OCI-LY7 (cell line): Measurements from ENCODE around the gene RAB3D.

Source experiments
- EZH2phosphoT487 ChIP-seq: fragments of 200-600 bp; sonication (generic); IDR thresholded peaks from 2 replicates; pipeline ENCODE4 v1.6.1; 2018; ENCODE audit warnings: low read depth, borderline replicate concordance, mild to moderate bottlenecking, mixed run types, antibody characterized with exemption, low read length, moderate library complexity, mixed read lengths
- TF ChIP-seq, protein P1 (sequence below): fragments of 200-600 bp; sonication (generic); conservative IDR thresholded peaks from 2 replicates; pipeline ENCODE4 v1.5.1; 2014; ENCODE audit warnings: mild to moderate bottlenecking, antibody characterized with exemption, low read length, moderate library complexity, mixed read lengths

GRCh38 chr19:11335449-11336146 lies 3.9 kb downstream of the RAB3D start:
- TF ChIP-seq, protein P1, sequence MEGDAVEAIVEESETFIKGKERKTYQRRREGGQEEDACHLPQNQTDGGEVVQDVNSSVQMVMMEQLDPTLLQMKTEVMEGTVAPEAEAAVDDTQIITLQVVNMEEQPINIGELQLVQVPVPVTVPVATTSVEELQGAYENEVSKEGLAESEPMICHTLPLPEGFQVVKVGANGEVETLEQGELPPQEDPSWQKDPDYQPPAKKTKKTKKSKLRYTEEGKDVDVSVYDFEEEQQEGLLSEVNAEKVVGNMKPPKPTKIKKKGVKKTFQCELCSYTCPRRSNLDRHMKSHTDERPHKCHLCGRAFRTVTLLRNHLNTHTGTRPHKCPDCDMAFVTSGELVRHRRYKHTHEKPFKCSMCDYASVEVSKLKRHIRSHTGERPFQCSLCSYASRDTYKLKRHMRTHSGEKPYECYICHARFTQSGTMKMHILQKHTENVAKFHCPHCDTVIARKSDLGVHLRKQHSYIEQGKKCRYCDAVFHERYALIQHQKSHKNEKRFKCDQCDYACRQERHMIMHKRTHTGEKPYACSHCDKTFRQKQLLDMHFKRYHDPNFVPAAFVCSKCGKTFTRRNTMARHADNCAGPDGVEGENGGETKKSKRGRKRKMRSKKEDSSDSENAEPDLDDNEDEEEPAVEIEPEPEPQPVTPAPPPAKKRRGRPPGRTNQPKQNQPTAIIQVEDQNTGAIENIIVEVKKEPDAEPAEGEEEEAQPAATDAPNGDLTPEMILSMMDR: no peak
- TF ChIP-seq EZH2phosphoT487: no peak
